Inflammatory macrophage treated with lipopolysaccharide for 1 hour (primary cell): ENCODE data around the gene ATP2A3.

Experiments used
- DNase-seq, 2 donors: peaks; one replicate each; pipeline ENCODE4 v3.0.0-alpha.2; 2020 to 2022

Gene ATP2A3

DNA sequence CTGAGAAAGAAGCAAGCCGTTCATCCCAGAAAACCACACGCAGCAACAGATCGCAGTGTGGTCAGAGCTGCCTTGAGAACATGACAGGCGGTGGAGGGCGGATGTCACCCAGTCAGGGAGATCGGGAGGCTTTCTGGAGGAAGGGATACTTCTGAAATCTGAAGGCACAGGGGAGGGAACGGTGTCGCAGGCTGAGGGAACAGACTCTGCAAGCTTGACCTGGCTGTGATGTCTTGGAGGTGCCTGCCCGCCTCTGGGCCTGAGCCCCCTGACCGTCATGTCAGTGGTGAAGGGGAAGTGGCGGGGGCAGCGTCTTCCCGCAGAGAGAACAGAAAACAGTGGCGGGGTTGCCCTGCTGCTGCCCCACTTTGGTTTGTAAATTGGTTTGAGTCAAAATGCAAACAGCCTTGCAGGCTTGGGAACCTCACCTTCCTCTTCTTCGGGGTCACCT, 8.1 kb upstream of the ATP2A3 start:
- DNase-seq, result no peak

DNA sequence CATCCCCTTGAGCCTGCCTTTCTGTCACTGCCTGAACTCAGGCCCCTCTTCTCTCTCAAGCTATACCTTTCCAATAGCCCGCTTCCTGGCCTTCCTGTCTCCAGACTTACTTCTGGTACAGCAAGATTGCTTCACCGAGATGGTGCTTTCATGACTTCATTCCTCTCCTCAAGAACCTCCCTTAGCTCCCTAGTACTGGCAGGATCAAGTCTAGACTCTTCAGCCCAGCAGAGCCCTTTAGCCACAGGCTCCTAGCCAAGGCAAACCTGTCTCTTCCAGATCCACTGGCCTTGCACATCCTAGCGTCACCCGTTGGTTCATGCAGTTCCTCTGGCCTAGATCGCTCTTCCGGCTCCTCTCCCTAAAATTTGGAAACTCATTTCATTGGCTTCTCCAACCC, 6.4 kb upstream of the ATP2A3 start:
- no peak for DNase-seq

DNA sequence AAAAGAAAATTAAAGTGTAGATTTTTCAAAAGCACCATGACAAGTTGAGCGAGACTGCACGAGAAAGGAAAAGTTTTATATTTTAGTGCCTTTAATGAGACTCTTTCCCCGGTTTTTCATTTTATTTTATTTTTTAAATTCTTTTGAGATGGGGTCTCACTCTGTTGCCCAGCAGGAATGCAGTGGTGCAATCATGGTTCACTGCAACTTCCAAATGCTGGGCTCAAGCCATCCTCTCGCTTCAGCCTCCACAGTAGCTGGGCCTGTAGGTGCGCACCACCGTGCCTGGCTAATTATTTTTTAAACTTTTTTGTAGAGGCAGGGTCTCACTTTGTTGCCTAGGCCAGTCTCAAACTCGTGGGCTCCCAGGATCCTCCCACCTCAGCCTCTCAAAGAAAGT, 5.7 kb upstream of the ATP2A3 start:
- no peak for DNase-seq

DNA sequence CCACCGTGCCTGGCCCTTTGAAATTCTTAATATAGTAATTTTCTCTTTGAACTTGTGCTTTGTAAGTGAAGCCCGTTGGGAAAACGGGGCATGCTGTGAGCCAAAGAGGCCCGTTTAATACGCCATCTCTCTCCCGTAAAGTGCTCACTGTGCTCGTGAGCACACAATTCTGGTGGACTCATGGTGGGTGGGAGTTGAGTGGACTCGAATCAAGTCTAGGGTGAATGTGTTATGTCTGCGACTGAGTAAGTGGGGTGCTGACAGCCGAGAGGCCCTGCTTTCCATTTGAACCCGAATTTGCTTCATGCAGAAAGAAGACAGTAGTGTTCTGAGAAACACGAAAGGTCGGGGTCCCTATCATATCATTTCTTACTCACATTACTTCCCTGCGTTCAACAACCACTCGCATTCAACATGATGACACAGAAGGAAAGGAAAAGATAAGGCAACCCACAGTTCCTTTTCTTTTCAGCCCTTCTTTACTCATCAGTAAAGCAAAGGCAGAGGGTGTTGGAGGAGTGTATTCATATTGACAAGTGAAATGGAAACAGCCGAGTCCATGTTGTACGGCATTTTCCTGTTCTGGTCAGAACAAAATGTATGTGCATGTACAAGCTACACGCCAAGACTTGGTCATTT, 4.8 kb upstream of the ATP2A3 start:
- DNase-seq, result no peak

GRCh38 chr17:3968015-3968414, 3.8 kb upstream of the ATP2A3 start:
- no peak for DNase-seq

- no peak for DNase-seq
These were observed 2.6 kb upstream of the ATP2A3 start for GRCh38 chr17:3966720-3967363.

DNA sequence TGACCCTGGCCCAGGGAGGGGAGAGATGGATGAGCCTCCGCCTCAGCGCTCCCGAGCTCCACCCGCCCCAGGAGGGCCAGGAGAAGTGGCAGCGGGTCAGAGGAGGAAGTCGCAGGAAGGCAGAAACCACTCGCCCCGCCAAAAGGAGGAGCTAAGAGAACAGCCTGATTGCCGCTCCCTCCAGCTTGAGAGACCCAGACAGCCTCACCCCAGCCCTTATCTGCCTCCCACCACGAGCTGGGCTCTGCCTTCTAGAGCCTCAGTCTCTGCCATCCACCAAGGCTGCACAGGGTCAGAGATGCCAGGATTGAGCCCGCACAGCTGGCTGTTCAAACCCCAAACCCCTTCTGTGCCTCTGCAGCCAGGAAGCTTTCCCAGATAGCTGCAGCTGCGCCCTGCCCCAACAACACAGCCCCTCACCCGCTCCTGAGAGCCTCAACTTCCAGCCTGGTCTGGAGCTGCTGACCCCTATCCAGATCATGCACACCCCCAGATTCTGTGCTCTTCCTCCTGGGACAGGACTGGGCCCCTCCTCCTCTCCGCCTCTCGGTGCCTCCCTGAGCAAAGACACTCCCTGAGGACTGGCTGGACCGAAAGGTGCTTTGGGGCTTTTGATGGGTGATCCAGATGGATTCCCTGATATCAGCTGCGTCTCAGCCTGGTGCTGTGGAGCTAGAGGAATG, 1.0 kb upstream of the ATP2A3 start:
- DNase-seq, result peak; percentile 63 to 65

DNA sequence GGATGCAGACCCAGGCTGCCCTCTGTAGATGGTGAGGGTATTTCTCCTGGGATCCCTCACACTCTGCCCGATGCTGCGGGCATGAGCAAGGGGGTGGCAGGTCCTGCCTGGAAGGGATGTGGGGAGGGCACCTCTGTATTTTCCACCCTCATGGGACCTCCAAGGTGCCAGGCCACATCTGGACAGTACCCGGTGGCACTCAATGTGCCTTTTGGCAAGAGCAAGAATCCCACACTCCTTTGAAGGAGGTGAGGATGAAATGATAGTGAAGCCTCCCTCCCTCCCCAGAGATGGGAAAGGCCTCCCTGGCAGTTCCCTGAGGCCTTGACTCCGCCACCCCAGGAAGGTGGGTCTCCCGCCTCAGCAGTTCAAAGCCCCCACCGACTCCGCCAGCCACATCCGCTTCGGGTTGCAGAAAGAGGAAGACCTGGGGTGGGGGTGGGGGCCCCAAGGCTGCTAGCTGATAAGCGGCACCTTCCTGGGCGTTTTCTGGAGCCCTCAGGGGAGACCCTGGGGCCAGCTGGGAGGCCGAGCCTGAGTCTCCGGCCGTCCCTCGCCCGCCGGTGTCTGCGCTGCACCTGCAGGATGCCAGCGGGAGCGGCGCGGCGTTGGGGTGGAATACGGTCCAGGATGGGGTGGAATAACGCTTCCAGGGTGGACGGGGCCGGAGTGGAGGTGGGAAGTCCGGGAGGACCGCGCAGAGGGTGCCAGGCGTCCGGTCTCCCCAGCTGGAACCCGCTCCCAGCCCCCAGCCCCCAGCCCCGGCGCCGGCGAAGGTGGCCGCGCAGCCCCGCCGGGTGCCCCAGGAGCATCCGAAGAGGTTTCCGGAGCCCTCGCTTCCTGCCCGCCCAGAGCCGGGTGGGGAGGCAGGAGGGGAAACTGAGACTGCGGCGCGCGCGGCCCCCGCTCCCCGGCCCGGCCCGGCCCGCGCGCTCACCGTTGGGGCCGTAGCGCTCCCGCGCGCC, 718 bp downstream of the ATP2A3 start:
- no peak for DNase-seq

DNA sequence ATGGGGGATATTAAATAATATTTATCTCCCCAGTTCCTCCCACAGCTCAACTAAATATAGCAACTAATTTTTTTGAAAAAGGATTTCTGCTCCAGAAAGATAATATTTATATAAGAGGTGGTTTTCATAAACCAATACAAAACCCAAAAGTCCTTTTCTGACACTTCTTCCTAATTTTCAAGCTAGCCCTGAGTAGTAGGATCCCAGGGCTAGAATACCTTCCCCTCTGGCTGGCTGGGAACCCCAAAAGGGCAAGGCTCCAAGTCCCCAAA, 1.3 kb downstream of the ATP2A3 start:
- no peak for DNase-seq

GRCh38 chr17:3962217-3962964, 1.8 kb downstream of the ATP2A3 start:
- DNase-seq, result no peak

DNA sequence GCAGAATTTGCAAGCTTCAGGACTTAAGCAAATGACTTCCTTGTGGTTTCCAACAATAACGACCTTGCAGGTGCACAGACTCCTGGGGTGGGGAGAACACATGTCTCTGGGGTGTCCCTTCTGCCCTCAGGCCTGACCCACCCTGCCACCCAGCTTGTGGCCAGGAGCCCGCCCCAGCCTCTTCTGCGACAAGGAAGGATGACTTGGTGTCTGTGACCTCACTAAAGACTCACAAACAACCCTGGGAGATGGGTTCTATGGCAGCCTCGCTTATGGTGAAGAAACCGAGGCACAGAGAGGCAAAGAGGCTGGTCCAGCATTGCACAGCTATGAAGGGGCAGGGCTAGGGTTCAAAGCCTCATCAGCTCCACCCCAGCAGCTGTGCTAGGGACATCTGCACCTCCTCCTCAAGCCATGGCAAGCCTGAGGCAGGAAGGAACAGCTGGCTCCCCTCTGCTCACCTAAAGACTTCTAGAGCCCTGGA, 2.6 kb downstream of the ATP2A3 start:
- no peak for DNase-seq

DNA sequence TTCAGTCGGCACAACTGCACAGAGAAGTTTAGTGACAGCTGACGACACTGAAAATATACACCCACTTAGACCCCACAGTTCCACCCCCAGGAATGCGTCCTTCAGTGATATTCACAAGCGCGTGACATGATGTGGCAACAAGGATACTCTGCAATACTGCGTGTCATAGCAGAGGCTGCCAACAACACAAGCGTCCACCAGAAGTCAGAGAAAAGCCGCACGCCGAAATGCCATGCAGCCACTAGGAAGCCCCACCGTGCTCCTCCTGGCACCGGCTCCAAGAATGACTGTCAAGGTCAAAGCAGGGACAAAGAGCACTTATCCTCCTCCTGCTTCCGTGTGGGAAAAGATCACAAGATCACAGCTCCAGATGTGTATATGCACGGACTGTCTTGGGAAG, 3.5 kb downstream of the ATP2A3 start:
- peak; percentile 96 to 97 for DNase-seq

- no peak for DNase-seq
These were observed 4.2 kb downstream of the ATP2A3 start for GRCh38 chr17:3959921-3960601.

DNA sequence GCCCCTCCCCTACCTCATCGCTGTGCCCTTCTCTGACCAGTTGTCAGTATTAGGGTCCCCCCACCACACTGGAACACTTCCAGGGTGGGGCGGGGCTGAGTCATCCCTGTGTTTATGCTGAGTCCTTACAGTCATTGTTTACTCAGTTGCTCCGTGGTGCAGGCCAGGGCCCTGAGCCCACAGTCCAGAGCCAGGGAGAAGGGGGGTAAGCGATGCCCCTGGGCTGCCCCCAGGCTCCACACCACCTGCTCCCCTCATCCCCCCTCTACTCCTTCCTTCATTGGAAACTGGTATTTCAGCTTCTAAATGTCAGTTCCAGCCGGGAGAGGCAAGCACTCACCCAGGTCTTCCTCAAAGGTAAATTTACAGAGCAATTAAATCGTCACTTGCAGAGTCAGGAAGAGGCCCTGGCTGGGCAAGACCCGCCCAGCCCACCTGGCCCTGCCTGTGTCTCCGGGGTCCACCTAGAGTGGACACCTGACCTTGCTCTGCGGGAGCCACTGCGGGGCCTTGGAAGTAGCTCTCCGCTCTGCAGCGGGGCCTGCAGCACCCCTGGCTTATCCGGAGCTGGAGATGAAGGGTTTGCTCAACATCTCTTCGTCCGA, 4.8 kb downstream of the ATP2A3 start:
- no peak for DNase-seq

DNA sequence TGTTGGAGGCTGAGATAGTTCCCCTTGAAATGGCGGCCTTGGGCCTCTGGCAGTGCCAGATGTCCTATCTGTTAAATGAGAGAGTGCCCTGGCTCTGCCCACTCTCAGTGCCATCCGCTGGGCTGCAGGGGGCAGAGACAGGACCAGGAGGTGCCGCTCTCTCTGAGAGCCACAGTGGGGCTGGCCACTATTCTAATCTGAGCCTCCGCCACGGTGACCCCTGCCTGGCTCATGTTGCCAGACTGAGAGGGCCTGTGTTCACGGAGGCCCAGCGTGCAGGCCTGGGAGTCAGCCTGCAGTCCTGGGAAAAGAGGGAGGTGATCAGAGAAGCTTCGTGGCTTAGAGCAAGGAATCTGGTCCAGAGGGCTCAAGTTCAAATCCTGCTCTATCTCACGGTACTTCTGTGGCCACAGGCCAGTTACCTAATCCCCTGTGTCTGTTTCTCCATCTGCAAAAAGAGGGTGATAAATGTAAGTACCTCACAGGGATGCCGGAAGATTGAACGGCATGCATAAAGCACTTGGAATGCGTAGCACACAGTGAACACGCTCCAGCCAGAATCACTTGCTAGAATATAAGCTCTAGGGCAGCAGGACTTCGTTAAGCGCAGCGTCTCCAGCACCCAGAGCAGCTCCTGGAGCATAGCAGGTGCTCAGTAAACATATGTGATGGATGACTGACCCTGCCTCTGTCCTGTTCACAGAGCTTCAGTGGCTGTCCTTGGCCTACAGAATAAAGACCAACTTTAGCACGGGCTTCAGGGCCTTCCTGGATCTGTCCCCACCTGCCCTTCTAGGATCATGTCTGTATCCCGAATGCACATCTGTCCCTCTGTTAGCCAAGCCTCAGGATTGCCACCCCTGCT, 6.3 kb downstream of the ATP2A3 start:
- DNase-seq, result no peak

- DNase-seq, result no peak
These were observed 7.3 kb downstream of the ATP2A3 start for GRCh38 chr17:3956983-3957382.

GRCh38 chr17:3956327-3956957, 7.8 kb downstream of the ATP2A3 start:
- no peak for DNase-seq

DNA sequence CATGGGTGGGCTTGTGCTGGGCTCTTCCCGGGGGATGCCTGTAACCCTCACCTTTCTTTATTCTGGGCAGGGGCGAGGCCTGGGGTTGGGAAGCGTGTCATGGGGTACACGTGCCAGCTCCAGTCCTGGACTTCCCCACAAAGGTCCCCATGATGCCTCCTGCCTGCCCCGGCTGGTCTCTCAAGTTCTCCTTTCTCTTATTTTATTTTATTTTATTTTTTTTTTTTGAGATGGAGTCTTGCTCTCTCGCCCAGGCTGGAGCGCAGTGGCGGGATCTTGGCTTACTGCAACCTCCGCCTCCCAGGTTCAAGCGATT, 8.6 kb downstream of the ATP2A3 start:
- DNase-seq, result peak; percentile 40 to 48

- DNase-seq, result no peak
These were observed 9.1 kb downstream of the ATP2A3 start for GRCh38 chr17:3954976-3955672.
